HG03175 (cell line): ENCODE results near the gene ARVCF.

Experiments used
- ATAC-seq: cut with Tn5 transposase; IDR thresholded peaks from one replicate; pipeline ENCODE4 v1.9.1; 2021; ENCODE audit warnings: mild to moderate bottlenecking, moderate library complexity; ENCODE audit not compliant: unreplicated experiment

Gene ARVCF

GRCh38 chr22:19921544-19922081 lies 95.0 kb downstream of the ARVCF start:
- ATAC-seq, result no peak
